T-helper 2 cell treated with Interferon-gamma antibody and Interleukin-4, amounts not matched to agents 100 ng/mL and 5 ng/mL, for 36 hours (primary cell): ENCODE data around the gene POM121C. TPM values are rescaled to one million over a fixed set of nuclear protein-coding genes. Genes with fewer than 3 reads are reported as not detected.
"Not testable (repeated sequence)": the region's sequence is repeated elsewhere in the genome, so short reads cannot be mapped to it uniquely, and the experiment has no call there.

Experiments used
- intact Hi-C: fragments of 100-400 bp; cut with micrococcal nuclease; formaldehyde crosslinking; loops from one replicate; pipeline ENCODE4 v1.15.1; 2023
- total RNA-seq: library from RNA; stranded (reverse); gene quantifications from 2 replicates; pipeline ENCODE4 v1.2.3, GENCODE V29; 2022

Gene POM121C
- total RNA-seq, 1 donor from 2014 or later, result 78.8 TPM

DNA sequence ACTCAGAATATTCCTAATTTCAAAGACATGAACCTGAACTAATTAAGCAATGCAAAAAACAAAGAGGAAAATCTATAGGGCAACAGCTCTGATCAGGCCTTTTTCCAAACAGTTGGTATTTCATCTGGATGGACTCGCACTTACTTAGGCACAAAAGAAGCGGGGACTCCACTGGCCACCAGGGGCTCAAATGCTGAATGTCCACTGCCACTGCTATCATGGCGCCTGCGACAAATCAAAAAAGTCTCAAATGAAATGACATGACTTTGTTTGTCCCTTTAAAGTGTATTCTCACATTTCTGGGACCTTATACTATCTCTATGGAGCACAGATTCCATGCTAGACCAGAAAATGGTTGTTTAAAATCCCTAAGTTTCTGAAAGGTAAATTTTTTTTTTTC is 47.1 kb downstream of the POM121C start:
- intact Hi-C loops, result not testable (repeated sequence)

GRCh38 chr7:75423481-75423880 is 62.6 kb downstream of the POM121C start:
- intact Hi-C loops, result not testable (repeated sequence)

DNA sequence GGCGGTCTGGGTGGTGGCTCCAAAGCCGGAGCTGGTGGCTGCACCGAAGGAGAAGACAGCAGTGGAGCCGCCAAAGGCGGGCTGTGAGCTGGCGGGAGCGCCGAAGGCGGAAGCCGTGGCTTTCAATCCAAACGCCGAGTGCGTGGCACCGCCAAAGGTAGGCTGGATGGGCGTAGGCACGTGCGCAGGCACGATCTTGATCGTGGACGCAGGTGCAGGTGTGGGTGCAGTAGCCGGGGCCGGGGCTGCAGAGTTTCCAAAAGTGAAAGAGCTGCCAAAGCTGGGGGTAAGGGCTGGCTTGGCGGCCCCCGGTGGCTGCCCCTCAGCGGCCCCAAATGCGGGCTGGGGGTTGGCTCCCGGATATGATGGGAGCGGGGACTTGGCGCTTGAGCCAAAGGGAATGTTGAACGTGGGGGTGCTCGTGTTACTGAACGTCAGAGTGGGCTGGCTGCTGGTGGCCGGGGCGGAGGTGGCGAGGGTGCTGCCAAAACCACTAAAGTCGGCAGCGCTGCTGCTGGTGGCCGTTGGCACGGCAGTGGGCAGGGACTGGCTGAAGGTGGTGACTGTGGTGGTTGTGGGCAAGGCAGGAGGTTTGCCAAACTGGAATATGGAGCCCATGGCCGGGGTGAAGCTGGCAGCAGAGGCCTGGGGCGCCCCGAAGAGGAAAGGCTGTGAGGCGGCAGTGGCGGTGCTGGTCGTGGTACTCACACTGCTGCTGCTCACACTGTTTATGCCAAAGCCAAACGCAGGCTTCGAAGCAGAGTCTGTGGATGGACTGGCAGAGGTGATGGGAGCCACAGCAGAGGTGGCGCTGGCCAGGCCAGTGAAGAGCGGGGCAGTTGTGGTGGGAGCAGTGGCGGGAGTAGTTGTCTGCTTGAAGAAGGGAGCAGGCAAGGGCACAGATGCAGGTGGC is 64.0 kb downstream of the POM121C start:
- intact Hi-C loops, result not testable (repeated sequence)

- intact Hi-C loops, result not testable (repeated sequence)
These were observed 65.9 kb downstream of the POM121C start for GRCh38 chr7:75420152-75420551.

DNA sequence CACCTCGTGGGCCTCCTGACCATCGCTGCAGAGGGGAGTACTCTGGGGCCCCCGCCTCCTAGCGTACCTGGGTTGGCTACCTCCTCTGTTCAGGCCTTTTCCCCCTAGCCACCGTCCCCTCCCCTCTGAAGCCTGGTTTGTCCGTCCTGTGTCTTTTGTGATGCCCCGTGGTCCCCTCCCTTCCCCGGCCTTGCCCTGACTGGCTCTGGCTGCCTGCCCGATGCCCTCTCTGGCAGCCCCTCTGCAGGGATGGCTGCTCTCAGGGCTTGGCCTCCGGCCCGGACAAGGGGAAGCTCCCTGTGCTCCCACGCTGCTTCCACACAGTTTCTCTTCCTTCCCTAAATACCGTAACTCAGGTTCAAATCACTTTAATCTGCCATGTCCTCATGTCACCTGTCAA is 66.4 kb downstream of the POM121C start:
- intact Hi-C loops, result not testable (repeated sequence)

DNA sequence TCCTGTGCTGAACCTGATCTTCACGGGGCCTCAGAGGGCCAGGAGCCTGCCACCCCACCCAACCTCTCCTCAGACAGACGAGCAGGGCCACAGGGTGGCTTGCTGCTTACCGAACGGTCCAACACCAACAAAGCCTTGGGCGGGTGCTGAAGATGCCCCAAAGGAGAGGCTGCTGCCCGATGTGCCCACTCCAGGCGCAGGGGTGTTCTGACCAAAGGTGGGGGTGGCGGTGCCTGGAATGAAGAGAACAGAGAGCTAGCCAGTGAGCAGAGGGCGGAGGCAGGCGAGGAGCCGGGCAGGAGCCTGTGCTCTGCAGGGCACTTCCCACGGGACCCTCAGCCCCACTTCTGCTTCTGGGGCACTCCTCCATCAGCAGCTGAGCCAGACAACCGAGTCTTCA is 66.9 kb downstream of the POM121C start:
- intact Hi-C loops, result not testable (repeated sequence)

DNA sequence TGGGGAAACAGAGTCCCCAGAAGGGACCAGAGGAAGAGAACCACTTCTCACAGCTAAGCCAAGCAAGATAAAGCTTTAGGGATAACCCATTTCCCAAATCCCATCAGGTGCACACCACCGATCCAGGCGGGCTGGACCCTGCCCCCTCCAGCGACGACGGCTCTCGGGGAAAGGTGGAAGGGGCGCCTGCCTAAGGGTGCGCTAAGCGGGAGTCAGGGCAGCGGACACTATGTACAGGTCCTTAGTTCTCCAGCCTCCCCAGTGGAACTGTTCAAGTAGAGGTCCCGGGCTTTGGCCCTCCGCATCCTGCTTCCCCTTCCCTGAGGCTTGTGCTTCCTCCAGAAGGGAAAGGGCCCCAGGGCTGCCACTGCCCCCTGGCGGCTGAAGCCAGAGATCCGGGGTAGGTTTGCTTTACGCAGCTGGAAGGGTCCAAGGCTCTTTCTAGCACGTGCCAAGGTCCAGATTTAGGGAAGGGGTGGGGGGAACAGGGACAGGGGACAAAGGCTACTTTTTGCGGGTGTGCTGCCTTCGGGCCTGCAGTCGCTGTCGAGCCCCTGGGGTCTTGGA is 67.7 kb downstream of the POM121C start:
- intact Hi-C loops, result not testable (repeated sequence)

- intact Hi-C loops, result not testable (repeated sequence)
These were observed 69.3 kb downstream of the POM121C start for GRCh38 chr7:75416787-75417186.

DNA sequence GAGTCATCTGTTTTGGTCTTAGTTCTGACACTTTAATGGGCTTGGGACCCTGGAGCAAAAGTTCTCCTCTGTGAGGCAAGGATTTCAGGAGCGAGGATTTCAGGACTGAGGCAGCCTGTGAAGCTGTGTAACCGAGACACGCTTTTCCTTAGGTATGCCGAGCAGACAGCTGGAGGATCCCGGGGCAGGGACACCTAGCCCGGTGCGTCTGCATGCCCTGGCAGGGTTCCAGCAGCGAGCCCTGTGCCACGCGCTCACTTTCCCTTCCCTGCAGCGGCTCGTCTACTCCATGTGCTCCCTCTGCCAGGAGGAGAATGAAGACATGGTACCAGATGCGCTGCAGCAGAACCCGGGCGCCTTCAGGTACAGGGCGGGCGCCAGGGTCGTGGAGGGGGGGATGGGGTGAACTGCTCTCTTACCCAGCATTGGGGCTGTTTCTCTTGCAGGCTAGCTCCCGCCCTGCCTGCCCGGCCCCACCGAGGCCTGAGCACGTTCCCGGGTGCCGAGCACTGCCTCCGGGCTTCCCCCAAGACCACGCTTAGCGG is 70.2 kb downstream of the POM121C start:
- intact Hi-C loops, result not testable (repeated sequence)

DNA sequence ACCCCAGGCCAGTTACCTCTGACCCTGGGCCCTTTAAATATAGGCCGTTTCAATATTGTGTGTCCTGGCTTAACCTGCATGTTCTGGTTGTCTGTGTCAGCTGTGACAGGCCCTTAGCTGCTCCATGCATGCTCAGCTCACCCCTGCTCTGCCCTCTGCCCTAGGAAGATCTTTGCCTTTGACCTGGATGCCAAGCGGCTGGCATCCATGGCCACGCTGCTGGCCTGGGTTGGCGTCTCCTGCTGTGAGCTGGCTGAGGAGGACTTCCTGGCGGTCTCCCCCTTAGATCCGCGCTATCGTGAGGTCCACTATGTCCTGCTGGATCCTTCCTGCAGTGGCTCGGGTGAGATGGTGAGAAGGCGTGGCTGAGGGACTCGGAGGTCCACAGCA is 70.7 kb downstream of the POM121C start:
- intact Hi-C loops, result not testable (repeated sequence)

DNA sequence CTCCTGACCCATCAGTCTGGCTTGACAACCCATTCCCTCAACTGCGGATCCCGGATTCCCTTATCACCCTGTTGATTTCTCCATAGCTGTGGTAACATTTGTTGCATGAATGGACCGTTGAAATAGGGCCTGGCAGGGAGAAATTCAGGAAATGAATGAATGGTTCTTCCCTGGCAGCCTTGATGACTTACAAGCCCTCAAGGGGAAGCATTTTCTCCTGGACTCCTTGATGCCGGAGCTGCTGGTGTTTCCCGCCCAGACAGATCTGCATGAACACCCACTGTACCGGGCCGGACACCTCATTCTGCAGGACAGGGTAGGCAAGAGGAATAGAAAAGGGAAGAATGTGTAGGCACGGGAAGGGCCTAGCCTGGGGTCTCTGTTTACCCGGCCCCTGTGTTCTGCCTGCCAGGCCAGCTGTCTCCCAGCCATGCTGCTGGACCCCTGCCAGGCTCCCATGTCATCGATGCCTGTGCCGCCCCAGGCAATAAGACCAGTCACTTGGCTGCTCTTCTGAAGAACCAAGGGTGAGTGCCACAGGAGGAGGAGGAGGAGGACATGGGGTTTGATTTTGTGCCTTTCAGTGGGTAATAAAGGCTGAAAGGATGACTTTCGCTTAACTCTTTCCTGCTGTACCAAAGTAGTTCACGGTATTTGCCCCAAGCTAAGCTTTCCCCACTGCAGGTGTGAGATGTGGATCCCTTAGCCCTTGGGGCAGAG is 71.2 kb downstream of the POM121C start:
- intact Hi-C loops, result not testable (repeated sequence)

DNA sequence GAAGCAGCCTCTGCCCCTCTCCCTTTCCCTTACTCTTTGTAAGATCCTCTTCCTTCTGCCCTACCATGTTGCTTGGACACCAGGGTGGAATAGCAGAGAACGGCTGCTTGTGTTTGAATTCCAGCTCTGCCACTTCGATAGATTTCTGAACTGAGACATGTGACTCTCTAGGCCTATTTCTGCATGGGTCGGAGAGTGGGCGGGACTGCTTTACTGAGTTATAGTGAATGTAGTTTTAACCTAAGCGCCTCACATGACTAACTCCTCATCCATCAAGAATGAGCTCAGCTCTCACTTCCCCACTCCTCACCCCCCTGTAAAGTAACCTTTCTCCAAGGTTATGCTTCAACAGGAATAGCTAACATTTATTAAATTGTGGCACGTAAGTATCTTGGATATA is 71.9 kb downstream of the POM121C start:
- intact Hi-C loops, result not testable (repeated sequence)

GRCh38 chr7:75410823-75411173 is 75.3 kb downstream of the POM121C start:
- intact Hi-C loops, result not testable (repeated sequence)

- intact Hi-C loops, result not testable (repeated sequence)
These were observed 75.9 kb downstream of the POM121C start for GRCh38 chr7:75409880-75410822.

- intact Hi-C loops, result not testable (repeated sequence)
These were observed 81.4 kb downstream of the POM121C start for GRCh38 chr7:75404663-75405062.

GRCh38 chr7:75403455-75404443 is 82.3 kb downstream of the POM121C start:
- intact Hi-C loops, result not testable (repeated sequence)

GRCh38 chr7:75400575-75400974 is 85.5 kb downstream of the POM121C start:
- intact Hi-C loops, result not testable (repeated sequence)

- intact Hi-C loops, result not testable (repeated sequence)
These were observed 87.1 kb downstream of the POM121C start for GRCh38 chr7:75398771-75399700.
